ENCODE results near the gene PPFIA3. TPM values are rescaled to one million over a fixed set of nuclear protein-coding genes. Genes with fewer than 3 reads are reported as not detected.

PPFIA3 gene
- total and polyA plus RNA-seq, 2 experiments from 2014 or later = 25.4 to 29.7 TPM

DNA sequence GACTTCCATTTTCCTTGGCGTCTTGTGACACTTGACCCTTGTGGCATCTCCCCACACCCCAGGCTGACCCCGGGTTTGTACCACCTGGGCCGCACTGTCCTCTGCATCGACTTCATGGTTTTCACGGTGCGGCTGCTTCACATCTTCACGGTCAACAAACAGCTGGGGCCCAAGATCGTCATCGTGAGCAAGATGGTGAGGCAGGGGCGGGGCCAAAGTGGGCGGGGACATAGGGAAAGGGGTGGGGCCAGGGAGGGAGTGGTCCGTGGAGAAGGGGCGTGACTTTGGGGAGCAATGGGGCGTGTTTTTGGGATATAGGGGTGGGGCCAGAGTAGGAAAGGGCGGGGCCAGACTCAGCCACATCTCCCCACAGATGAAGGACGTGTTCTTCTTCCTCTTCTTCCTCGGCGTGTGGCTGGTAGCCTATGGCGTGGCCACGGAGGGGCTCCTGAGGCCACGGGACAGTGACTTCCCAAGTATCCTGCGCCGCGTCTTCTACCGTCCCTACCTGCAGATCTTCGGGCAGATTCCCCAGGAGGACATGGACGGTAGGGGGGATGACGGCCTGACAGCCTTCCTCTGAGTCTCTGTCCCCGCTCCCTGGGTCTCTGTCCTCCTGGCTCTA lies 81.0 kb downstream of the PPFIA3 start:
- Mint-ChIP-seq H3K27me3 (ENCODE audit: insufficient read depth, low read depth, poor library complexity) (peaks cover 5% of the 10 kb centered on the region), H3K36me3 (ENCODE audit: low read depth) (peaks cover 12% of the 10 kb centered on the region), H3K9me3 (no peaks in the 10 kb centered on the region; the same call in 1 of the 3 replicates), H3K4me3 (no peak overlapping the region), H3K27ac (no peak overlapping the region), H3K4me1 (no peaks in the 10 kb centered on the region; the same call in 2 of the 3 replicates)
- no peak overlapping the region for H2AFZ ChIP-seq
- H3K79me2 ChIP-seq (replicated peaks; ENCODE audit: insufficient read depth) = no peaks in the 10 kb centered on the region
- H3K27ac ChIP-seq (ENCODE audit: low read depth) = no peak overlapping the region
- H3K9me2 ChIP-seq (ENCODE audit: insufficient read depth) = no peaks in the 10 kb centered on the region
- 0 out of 2 replicates have a peak, but pooled peaks cover 3% of the 10 kb centered on the region for H3F3A ChIP-seq (replicated peaks; ENCODE audit: low read depth)
- DNase-seq (ENCODE audit: low spot score) = peak; percentile 65
- no peak overlapping the region for H3K4me2 ChIP-seq
- TF ChIP-seq ZNF331 (CRISPR knock-in tag; IDR thresholded peaks at IDR 0.05; ENCODE audit: low read depth) (no peak), STAT1 (IDR thresholded peaks at IDR 0.05; ENCODE audit: unreplicated experiment) (no peak), CREB1 (CRISPR knock-in tag; IDR thresholded peaks at IDR 0.05; ENCODE audit: low read depth) (no peak), NANOG (IDR thresholded peaks at IDR 0.05; ENCODE audit: borderline replicate concordance) (no peak), EZH2phosphoT487 (IDR thresholded peaks at IDR 0.05; ENCODE audit: unreplicated experiment) (no peak), POLR2AphosphoS5 (IDR thresholded peaks at IDR 0.05; ENCODE audit: low read depth) (no peak), EZH2 (IDR thresholded peaks at IDR 0.05; ENCODE audit: low read depth, unreplicated experiment) (no peak), JUNB (IDR thresholded peaks at IDR 0.05; ENCODE audit: unreplicated experiment) (no peak)
- TF ChIP-seq, protein P1, sequence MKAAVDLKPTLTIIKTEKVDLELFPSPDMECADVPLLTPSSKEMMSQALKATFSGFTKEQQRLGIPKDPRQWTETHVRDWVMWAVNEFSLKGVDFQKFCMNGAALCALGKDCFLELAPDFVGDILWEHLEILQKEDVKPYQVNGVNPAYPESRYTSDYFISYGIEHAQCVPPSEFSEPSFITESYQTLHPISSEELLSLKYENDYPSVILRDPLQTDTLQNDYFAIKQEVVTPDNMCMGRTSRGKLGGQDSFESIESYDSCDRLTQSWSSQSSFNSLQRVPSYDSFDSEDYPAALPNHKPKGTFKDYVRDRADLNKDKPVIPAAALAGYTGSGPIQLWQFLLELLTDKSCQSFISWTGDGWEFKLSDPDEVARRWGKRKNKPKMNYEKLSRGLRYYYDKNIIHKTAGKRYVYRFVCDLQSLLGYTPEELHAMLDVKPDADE (IDR thresholded peaks at IDR 0.05) = no peak
- TF ChIP-seq, protein P2, sequence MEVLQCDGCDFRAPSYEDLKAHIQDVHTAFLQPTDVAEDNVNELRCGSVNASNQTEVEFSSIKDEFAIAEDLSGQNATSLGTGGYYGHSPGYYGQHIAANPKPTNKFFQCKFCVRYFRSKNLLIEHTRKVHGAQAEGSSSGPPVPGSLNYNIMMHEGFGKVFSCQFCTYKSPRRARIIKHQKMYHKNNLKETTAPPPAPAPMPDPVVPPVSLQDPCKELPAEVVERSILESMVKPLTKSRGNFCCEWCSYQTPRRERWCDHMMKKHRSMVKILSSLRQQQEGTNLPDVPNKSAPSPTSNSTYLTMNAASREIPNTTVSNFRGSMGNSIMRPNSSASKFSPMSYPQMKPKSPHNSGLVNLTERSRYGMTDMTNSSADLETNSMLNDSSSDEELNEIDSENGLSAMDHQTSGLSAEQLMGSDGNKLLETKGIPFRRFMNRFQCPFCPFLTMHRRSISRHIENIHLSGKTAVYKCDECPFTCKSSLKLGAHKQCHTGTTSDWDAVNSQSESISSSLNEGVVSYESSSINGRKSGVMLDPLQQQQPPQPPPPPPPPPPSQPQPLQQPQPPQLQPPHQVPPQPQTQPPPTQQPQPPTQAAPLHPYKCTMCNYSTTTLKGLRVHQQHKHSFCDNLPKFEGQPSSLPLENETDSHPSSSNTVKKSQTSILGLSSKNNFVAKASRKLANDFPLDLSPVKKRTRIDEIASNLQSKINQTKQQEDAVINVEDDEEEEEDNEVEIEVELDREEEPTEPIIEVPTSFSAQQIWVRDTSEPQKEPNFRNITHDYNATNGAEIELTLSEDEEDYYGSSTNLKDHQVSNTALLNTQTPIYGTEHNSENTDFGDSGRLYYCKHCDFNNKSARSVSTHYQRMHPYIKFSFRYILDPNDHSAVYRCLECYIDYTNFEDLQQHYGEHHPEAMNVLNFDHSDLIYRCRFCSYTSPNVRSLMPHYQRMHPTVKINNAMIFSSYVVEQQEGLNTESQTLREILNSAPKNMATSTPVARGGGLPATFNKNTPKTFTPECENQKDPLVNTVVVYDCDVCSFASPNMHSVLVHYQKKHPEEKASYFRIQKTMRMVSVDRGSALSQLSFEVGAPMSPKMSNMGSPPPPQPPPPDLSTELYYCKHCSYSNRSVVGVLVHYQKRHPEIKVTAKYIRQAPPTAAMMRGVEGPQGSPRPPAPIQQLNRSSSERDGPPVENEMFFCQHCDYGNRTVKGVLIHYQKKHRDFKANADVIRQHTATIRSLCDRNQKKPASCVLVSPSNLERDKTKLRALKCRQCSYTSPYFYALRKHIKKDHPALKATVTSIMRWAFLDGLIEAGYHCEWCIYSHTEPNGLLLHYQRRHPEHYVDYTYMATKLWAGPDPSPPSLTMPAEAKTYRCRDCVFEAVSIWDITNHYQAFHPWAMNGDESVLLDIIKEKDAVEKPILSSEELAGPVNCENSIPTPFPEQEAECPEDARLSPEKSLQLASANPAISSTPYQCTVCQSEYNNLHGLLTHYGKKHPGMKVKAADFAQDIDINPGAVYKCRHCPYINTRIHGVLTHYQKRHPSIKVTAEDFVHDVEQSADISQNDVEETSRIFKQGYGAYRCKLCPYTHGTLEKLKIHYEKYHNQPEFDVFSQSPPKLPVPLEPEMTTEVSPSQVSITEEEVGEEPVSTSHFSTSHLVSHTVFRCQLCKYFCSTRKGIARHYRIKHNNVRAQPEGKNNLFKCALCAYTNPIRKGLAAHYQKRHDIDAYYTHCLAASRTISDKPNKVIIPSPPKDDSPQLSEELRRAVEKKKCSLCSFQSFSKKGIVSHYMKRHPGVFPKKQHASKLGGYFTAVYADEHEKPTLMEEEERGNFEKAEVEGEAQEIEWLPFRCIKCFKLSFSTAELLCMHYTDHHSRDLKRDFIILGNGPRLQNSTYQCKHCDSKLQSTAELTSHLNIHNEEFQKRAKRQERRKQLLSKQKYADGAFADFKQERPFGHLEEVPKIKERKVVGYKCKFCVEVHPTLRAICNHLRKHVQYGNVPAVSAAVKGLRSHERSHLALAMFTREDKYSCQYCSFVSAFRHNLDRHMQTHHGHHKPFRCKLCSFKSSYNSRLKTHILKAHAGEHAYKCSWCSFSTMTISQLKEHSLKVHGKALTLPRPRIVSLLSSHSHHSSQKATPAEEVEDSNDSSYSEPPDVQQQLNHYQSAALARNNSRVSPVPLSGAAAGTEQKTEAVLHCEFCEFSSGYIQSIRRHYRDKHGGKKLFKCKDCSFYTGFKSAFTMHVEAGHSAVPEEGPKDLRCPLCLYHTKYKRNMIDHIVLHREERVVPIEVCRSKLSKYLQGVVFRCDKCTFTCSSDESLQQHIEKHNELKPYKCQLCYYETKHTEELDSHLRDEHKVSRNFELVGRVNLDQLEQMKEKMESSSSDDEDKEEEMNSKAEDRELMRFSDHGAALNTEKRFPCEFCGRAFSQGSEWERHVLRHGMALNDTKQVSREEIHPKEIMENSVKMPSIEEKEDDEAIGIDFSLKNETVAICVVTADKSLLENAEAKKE (CRISPR knock-in tag; IDR thresholded peaks at IDR 0.05) = no peak
- TF ChIP-seq, protein P3, sequence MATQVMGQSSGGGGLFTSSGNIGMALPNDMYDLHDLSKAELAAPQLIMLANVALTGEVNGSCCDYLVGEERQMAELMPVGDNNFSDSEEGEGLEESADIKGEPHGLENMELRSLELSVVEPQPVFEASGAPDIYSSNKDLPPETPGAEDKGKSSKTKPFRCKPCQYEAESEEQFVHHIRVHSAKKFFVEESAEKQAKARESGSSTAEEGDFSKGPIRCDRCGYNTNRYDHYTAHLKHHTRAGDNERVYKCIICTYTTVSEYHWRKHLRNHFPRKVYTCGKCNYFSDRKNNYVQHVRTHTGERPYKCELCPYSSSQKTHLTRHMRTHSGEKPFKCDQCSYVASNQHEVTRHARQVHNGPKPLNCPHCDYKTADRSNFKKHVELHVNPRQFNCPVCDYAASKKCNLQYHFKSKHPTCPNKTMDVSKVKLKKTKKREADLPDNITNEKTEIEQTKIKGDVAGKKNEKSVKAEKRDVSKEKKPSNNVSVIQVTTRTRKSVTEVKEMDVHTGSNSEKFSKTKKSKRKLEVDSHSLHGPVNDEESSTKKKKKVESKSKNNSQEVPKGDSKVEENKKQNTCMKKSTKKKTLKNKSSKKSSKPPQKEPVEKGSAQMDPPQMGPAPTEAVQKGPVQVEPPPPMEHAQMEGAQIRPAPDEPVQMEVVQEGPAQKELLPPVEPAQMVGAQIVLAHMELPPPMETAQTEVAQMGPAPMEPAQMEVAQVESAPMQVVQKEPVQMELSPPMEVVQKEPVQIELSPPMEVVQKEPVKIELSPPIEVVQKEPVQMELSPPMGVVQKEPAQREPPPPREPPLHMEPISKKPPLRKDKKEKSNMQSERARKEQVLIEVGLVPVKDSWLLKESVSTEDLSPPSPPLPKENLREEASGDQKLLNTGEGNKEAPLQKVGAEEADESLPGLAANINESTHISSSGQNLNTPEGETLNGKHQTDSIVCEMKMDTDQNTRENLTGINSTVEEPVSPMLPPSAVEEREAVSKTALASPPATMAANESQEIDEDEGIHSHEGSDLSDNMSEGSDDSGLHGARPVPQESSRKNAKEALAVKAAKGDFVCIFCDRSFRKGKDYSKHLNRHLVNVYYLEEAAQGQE (IDR thresholded peaks at IDR 0.05; ENCODE audit: unreplicated experiment) = no peak
- H3K36me3 ChIP-seq (ENCODE audit: insufficient read depth) = no peaks in the 10 kb centered on the region
- no peak overlapping the region for H3K4me3 ChIP-seq
- no peaks in the 10 kb centered on the region for H3K27me3 ChIP-seq (ENCODE audit: insufficient read depth)
- no peaks in the 10 kb centered on the region for H4K20me1 ChIP-seq (replicated peaks; ENCODE audit: insufficient read depth)
- peak; percentile 56 for ATAC-seq
- H3K4me1 ChIP-seq (ENCODE audit: insufficient read depth) = no peaks in the 10 kb centered on the region
